ENCODE results near the gene PTPRA.

GRCh38 chr20:2981646-2982045, 108.4 kb downstream of the PTPRA start:
- TF ChIP-seq CTCF (IDR thresholded peaks at IDR 0.05): no peak
- no peak for TF ChIP-seq EZH2 (IDR thresholded peaks at IDR 0.05; ENCODE audit: borderline replicate concordance, insufficient read depth, low read depth, low read length, poor library complexity, severe bottlenecking)
